HG03342 (cell line): ENCODE data around the gene MCEMP1.

Source experiments
- ATAC-seq: cut with Tn5 transposase; IDR thresholded peaks from one replicate; pipeline ENCODE4 v1.9.1; 2021; ENCODE audit warnings: mild to moderate bottlenecking, moderate library complexity; ENCODE audit not compliant: unreplicated experiment

The MCEMP1 gene

DNA sequence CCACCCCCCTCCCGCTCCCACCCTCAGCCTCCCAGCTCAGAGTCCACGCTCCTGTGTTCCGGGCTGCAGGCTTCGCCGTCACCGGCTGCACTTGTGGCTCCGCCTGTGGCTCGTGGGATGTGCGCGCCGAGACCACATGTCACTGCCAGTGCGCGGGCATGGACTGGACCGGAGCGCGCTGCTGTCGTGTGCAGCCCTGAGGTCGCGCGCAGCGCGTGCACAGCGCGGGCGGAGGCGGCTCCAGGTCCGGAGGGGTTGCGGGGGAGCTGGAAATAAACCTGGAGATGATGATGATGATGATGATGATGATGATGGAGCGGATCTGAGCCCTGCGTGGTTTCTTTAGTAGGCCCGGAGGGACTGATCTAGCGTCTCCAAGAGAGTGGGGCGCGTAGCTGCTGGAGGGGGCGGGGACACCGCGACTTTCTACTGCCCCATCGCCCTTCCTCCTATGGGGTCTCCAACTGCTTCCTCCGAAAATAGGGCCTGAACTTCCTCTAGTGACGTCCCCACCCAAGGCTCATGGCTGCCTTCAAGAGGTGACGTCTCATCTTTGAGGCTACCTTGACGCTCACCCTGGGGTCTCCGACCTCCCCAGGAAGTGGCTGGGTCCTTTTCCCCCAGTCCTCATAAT is 6.6 kb upstream of the MCEMP1 start:
- ATAC-seq = no peak

DNA sequence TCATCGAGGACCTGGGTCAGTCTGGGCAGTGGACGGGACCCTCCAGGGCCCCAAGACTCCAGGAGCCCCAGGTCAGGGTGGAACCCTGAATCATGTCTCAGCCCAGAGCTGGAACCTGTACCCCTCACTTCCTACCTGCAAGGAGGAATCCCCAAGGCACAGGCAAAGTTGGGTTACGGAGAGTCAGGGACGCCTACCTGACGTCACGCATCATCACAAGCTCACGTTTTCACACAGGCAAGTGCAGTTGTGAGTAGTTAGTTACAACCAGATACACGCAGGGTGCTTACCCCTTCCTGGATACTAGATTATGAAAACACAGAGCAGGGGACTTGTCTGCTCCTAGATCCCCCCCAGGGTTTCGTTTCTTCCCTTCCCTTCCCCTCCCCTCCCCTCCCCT is 6.1 kb upstream of the MCEMP1 start:
- ATAC-seq = no peak

DNA sequence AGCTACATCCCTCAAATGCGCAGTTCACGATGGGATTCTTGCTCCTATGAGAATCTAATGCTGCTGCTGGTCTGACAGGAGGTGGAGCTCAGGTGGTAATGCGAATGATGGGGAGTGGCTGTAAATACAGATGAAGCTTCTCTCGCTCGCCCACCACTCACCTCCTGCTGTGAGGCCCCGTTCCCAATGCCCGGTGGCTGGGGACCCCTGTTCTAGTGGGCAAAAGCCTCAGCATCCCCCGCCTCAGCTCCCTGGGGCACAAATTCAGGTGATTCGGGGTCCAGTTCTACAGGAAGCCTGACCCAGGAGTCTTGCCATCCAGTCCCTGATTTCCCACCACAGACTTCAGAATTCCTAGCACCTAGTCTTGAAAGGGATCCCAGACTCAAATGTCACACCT is 4.4 kb upstream of the MCEMP1 start:
- no peak for ATAC-seq

DNA sequence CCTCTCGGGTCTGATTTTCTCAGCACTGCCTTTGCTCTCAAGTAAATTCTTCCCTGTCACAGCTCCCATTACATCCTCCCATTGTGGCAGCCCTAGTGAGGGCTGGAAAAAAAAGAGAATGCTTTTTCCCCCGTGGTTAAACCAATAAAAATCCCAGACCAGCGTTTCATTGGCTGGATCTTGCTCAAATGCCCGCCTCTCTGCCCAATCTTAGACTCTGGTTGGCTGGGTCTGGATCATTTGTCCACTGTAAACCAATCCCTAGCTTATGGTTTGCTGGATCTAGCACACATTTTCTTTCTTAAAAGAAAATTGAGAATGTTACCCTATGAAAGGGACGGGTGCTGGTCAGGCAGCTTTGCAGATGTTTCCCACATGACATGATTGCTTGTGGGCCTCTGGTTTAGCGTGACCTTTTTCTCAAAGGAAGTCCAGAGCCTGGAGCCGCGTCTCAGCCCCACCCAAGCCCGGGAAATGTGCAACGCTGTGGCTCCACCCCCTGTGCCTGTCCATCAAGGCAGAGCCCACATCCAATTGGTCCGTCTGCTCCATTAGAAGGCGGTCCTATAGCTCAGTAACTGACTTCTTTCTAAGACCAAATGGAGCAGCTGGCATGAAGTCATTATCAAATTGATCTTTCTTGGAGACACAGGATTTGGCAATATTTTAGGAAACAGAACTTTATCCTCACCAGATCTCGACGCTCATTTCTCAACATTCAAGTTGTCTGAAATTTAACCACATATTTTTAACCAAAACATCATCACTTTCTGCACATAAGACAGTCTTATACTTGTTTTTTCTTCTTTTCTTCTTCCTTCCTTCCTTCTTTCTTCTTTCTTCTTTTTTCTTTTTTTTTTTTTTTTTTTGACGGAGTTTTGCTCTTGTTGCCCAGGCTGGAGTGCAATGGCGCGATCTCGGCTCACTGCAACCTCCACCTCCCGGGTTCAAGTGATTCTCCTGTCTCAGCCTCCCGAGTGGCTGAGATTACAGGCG is 2.6 kb upstream of the MCEMP1 start:
- ATAC-seq = no peak

DNA sequence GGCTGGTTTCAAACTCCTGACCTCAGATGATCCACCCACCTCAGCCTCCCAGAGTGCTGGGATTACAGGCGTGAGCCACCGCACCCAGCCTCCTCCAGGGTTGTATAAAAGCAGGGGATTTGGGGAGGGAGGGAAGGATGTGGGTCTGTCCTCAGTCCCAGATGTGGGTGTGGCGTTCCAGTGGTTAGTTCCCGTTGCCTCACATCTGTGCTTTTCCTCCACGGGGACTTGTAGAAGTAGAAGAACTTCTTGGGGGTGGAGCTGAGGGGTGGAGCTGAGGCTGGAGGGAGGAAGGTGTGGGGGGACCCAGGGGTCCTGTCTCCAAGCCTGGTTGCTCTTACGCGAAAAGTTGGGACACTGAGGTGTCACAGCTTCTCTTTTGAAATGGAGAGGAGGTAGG is 514 bp upstream of the MCEMP1 start:
- no peak for ATAC-seq

DNA sequence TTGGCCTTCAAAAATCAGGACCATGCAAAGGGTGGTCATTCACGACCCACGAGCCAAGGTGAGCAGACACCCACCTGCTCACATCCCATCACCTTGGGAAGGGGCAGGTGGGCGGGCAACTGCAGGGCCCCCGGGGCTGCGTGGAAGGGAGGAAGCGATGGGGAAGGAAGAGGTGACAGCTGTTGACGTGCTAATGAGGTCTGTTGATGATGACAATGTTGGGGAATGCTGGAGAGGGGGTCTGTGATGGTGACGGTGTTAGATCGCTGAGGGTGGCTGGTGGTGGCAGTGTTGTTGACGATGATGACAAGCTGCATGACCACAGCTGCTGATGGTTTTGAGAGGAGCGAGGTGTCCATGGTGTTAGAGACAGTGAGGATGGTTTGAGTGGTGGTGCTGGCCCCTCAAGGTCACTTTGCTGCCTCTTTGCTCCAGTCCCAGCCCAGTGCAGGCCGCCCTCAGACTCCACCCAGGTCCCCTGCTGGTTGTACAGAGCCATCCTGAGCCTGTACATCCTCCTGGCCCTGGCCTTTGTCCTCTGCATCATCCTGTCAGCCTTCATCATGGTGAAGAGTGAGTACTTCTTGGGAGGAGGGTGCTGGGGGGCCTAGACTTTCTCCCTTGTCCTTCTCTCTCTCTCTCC is 900 bp downstream of the MCEMP1 start:
- no peak for ATAC-seq

DNA sequence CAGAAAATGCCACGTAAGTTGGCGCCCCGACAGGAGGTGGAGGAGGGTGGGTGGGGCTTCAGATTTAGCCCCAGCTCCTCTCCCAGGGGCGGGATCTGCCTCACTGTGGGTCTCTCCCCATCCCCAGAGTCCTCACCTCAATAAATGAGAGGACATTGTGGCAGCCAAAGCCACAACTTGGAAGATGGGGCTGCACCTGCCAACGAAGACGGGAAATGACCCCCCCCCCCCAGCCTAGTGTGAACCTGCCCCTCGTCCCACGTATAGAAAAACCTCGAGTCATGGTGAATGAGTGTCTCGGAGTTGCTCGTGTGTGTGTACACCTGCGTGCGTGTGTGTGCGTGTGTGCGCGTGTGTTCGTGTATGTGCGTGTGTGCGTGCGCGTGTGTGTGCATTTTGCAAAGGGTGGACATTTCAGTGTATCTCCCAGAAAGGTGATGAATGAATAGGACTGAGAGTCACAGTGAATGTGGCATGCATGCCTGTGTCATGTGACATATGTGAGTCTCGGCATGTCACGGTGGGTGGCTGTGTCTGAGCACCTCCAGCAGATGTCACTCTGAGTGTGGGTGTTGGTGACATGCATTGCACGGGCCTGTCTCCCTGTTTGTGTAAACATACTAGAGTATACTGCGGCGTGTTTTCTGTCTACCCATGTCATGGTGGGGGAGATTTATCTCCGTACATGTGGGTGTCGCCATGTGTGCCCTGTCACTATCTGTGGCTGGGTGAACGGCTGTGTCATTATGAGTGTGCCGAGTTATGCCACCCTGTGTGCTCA is 2.3 kb downstream of the MCEMP1 start:
- no peak for ATAC-seq

DNA sequence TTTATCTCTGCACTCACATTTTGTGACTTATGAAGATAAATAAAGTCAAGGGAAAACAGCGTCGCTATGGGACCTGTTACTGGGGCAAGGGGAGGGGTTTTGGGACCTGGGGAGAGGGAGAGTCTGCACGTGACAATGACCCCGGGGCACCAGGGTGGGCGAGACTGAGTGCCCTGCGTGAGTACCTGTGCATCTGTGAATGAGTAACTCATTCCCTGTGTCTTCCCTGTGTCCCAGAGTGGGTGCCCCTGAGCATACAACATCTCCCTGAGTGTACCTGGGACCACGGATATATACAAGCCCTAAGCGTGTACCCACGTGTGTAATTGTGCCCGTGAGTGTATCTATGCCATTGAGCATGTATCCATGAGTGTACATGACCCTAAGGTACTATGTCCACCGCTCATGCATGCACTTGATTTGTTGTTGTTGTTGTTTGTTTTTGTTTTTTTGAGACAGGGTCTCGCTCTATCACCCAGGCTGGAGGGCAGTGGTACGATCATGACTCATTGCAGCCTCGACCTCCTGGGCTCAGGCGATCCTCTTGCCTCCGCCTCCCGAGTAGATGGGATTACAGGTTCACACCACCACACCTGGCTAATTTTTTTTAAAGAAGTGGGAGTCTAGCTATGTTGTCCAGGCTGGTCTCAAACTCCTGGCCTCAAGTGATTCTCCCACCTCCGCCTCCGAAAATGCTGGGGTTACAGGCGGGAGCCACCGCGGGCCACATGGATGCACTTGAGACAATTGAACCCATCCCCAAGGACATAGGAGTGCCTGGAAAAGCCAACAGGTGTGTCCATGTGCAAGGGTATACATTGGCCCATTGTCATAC is 3.1 kb downstream of the MCEMP1 start:
- no peak for ATAC-seq

DNA sequence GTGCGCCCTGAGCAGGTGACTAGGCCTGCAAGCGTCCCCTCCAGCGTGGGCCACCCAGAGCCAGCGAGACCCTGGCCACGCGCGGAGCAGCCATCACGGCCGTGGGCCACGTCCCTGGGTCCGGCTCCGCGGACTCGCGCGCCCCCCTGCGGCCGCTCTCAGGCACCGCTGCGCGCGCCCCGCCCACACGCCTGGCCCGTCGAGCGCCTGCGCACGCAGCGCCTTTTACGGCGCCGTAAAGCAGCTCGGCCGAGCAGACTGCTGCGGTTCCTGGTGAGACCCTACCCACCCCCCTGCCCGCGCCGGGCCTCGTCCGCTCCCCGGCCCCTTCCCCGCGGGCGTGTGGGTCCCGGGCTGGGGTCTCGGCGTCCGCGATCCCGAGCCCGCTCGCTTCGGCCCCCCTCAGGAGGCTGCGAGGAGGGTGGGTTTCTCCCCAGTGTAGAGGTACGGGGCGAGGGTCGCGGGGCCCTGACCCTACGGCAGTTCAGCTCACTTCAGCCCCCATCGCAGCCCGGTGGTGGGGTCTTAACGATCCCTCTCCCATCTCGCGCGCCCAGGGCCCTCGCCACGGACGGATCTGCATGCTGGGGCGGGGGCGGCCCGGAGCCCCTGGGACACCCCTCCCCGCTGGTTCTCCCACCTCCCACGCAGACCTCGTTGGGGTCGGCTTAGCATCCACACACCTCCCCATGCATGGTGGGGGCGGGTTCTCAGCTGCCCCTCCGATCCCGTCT is 3.9 kb downstream of the MCEMP1 start, which contains the start of gene TRAPPC5:
TRAPPC5 (plus strand) TSS at position 228 of the 734 bp plus-strand sequence. CDS start 1,421 bp downstream, outside the sequence.
- peak; percentile 47 for ATAC-seq

DNA sequence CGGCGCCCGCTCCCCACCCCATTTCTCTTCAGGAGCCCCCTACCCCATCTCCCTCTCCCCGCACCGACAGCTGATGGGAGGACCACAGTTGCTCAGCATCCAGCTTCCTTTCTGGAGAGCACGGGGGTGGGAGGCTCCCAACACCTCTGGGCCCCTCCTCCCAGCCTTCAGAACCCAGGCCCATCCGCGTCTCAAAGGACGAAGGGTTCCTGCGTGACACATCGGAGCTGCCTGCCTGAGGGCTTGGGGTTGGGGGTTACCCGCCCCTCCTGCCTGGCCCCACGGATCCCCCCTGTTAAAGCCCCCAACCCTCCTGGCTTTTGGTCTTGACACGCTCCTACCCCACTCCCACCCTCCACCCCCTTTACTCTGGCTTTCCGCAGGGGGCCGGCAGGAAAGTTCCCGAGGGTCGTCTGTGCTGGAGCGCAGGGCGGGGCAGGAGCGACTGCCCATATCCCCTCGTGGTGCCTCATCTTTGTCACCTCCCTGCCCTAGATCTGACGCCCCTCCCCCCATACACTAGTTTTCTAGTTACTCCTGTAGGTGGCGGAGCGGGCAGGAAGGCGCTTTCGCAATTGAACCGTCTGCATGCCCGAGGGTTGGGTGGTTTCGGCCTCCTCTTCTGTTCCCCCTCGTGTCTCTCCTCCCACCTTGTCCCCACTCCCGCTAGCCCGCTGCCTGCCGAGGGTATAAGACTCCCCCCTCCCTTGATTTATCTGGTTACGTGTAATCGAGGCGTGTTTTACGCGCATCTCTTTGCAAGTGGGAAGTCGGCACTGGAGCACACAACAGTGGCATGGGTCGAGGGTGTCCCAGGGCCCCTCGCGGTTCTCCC is 4.7 kb downstream of the MCEMP1 start:
- no peak for ATAC-seq

DNA sequence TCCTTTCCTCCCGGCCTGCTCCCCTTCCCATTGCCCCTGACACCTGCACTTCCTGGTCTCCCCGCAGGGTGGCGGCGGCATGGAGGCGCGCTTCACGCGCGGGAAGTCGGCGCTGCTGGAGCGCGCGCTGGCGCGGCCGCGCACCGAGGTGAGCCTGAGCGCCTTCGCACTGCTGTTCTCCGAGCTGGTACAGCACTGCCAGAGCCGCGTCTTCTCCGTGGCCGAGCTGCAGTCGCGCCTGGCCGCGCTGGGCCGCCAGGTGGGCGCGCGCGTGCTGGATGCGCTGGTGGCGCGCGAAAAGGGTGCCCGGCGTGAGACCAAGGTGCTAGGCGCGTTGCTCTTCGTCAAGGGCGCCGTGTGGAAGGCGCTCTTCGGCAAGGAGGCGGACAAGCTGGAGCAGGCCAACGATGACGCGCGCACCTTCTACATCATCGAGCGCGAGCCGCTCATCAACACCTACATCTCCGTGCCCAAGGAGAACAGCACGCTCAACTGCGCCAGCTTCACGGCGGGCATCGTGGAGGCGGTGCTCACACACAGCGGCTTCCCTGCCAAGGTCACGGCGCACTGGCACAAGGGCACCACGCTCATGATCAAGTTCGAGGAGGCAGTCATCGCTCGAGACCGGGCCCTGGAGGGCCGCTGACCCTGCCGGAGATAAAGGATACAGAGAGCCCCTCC is 5.4 kb downstream of the MCEMP1 start:
- ATAC-seq = no peak

DNA sequence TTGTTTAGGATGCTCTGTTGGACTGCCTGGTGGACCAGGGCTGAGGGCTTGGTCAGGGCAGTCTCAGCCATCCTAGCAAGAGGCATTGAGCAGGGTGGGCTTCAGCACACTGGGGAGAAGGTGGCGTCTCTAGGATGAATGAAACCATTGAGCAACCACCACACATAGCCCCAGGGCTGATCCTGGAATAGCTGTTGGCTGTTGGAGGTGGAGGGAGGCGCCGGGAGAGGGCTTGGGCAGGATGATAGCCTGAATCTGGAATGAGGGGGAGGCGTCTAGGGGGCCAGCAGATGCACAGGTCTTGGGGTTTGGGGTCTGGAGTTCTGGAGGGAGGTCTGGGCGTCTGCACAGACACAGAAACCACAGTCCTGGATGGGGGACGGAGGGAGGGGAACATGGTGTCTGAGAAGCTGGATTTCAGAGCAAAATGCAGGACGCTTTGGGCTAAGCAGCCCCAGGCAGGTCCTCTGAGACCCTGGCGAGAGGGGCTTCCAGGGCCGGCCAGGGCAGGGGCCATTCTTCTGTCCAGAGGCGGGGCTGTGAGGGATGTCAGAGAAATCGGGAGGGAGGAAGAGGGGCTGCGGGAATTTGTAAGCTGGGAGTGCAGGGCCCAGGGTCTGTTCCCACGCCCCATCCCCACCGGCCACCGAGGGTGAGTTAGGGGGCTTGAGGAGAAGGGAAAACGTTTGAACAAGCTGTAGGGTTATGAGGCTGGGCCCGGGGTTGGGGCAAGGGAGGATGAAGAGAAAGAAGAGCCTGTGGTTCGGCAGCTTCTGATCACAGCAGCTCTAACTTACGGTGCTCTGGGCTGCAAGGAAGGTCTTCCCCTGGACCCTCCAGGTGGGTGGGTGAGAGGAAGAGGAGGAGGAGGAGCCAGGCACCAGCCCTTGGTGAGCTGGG is 8.9 kb downstream of the MCEMP1 start:
- no peak for ATAC-seq

DNA sequence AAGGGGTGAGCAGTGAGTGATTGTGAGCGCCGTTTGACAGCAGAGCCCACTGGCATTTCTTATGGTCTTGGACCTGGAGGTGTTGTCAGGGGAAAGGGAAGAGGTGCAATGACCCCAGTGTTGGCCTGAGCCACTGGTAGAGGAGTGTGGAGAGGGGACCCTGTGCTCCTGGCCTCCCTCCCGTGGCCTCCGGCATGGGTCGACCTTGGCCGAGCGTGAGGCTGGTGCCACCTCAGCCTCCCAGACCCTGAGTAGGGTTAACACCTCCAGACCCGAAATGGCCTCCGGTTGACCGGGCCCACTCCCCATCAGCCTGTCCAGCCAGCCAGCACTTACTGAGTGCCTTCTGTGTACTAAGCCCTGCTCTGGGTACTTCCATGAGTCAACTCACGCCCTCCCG is 10.3 kb downstream of the MCEMP1 start:
- ATAC-seq = no peak

DNA sequence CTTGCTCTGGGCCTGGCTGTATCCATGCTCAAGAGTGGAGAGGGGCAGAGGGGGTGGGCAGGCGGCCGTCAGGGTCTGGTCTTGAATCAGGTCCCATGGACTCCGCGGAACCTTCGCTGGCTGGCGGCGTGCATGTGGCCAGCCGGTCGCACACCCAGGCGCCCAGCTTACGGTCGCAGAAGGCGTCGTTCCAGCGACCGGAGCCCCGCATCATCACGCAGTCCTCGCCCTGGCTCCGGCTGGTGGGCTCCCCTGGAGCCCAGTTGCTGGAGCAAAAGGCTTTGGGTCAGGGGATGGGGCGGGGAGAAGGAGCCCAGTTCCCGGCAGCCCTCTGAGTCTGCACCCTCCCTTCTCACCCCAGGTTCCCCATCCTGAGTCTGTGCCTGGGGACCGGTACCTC is 12.3 kb downstream of the MCEMP1 start:
- ATAC-seq = no peak

DNA sequence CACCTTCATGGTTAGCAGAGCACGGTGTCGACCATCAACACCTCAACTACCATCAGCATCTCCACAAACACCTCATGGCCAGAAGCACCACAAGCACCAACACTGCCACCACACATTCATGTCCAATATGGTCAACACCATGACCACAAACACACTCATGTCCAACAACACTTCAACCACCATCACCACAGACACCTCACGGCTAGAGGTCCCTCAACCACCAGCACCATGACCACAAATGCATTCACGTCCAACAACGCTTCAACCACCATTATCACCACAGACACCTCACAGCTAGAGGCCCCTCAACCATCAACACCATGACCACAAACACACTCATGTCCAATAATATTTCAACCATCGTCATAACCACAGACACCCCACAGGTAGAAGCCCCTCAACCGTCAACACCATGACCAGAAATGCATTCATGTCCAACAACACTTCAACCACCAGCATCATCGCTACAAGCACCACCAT is 13.9 kb downstream of the MCEMP1 start:
- no peak for ATAC-seq

DNA sequence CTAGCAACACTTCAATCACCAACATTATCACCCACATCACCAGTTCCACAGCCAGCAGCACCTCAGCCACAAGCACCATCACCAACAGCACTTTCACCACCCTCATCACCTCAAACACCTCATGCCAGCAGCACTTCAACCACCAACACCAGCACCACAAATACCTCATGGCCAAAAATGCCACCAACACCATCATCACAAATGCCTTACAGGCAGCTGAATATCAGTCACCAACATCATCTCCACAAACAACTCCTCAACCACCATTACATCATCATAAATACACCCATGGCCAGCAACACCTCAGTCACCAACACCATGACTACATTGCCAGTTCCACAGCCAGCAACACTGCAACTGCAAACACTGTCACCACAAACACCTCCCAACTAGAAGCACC is 14.6 kb downstream of the MCEMP1 start:
- ATAC-seq = no peak
